ENCODE results near the gene ADNP2.

GRCh38 chr18:80074183-80074582 lies 34.9 kb upstream of the ADNP2 start:
- TF ChIP-seq CTCF (IDR thresholded peaks at IDR 0.05) (no peak), POLR2A (IDR thresholded peaks at IDR 0.05) (no peak)
